ENCODE results near the gene ATP6V0E2. TPM values are rescaled to one million over a fixed set of nuclear protein-coding genes. Genes with fewer than 3 reads are reported as not detected.

The ATP6V0E2 gene
- total RNA-seq (10 to 100 TPM in 1 of 2 donors, 1 to 10 TPM in 1; 8.6 to 23.8 TPM), polyA plus RNA-seq (10 to 100 TPM; 25.1 to 34.8 TPM)
- long read RNA-seq, donor 1, transcript ATP6V0E2-203 (4 exons, 2,722 nt) = major isoform, 22 of 22 reads
- long read RNA-seq, donor 1, partial matches to known transcripts = 0 of 22 reads
- long read RNA-seq, donor 1, other reads (novel, unspliced or antisense) = 0 of 22 reads
- long read RNA-seq, donor 2, partial matches to known transcripts = 0 of 4 reads
- long read RNA-seq, donor 2, other reads (novel, unspliced or antisense) = 0 of 4 reads
- long read RNA-seq, donor 3, partial matches to known transcripts = 0 of 2 reads
- long read RNA-seq, donor 3, other reads (novel, unspliced or antisense) = 0 of 2 reads
- long read RNA-seq, donor 4, partial matches to known transcripts = 0 of 4 reads
- long read RNA-seq, donor 4, other reads (novel, unspliced or antisense) = 0 of 4 reads
- long read RNA-seq, donor 5, transcript ATP6V0E2-203 (4 exons, 2,722 nt) = major isoform, 15 of 16 reads
- long read RNA-seq, donor 5, partial matches to known transcripts = 0 of 16 reads
- long read RNA-seq, donor 5, other reads (novel, unspliced or antisense) = 0 of 16 reads

DNA sequence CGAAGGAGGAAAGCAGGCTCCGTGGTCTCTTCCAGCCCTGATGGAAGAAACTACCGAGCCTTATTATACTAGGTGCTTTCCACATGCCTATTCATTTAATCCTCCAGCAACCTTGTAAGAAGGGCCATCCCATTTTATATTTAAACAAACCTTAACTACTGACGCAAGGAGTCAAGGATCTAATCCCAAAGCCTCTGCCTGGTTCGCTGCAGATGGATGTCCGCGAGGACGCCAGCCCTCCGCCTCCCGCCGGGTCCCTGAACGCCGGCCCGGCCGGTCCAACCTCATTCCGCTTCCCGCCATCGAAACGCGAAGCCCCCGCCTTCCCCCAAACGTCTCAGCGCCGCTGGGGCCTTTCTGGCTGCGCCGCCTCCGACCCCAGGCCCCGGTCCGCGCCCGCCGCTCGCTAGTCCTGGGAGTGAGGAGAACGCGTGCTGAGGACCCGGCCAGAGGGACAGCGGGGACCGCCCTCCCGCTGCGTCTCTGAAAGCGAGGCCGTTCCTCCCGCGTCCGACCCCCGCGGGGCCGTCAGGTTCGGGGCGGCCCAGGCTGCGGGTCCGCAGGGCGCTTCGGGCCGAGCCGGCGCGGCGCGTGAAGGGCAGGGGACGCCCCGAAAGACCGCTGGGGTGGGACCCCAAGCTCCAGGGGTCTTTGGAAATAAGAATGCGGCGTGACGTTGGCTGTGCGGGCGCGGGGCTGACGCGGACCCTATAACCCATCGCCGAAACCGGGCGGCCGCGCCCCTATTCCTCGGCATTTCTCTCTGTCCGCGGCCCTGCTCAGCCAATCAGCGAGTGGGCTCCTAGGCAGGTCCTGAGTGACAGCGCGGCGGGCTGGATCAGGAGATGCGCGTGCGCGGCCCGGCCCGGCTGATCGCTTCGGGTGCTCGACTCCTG lies at the start of gene ATP6V0E2:
Gene ATP6V0E2, plus strand, starts transcription at position 896 of the 896 bp plus-strand sequence. CDS start 97 bp downstream, outside the sequence.
- WGBS, 2 donors = 1% methylated on average over 82 to 93 of the region's 93 CpGs
- ATAC-seq (ENCODE audit: insufficient read depth, low FRiP score) = peak; percentile 94

DNA sequence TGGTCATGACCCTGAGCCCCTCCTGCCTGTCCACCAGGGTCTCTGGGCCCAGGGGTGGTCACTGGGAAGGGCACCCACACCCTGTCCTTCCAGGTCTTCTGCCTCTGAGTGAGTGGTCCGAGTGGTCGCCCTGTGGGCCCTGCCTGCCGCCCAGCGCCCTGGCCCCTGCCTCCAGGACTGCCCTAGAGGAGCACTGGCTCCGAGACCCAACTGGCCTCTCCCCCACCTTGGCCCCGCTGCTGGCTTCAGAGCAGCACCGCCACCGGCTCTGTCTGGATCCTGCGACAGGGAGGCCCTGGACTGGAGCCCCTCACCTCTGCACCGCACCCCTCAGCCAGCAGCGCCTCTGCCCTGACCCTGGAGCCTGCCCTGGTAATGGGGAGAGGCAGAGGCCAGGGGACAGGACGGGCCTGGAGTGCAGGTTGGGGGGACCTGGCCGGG lies 49.4 kb upstream of the ATP6V0E2 start:
- Histone ChIP-seq H3K9me3 (ENCODE audit: control insufficient read depth in 4 of 4, insufficient read depth in 3 of 4, low read length in 3 of 4) (no peaks in the 10 kb centered on the region), H3K4me1 (ENCODE audit: control insufficient read depth in 5 of 5, insufficient read depth in 5 of 5, low read length in 5 of 5) (peaks cover 0 to 11% (median 0%) of the 10 kb centered on the region in 5 donors), H3K4me3 (no peak overlapping the region), H3K36me3 (ENCODE audit: control insufficient read depth in 4 of 4, insufficient read depth in 4 of 4, low read length in 4 of 4) (no peaks in the 10 kb centered on the region), H3K9ac (ENCODE audit: insufficient read depth in 1 of 2, low read length in 2 of 2) (no peak overlapping the region), H3K27ac (ENCODE audit: low read depth in 1 of 2, low read length in 1 of 2) (no peak overlapping the region), H3K27me3 (ENCODE audit: control insufficient read depth in 3 of 3, insufficient read depth in 3 of 3, low read length in 2 of 3) (no peaks in the 10 kb centered on the region)
- TF ChIP-seq, protein P1, sequence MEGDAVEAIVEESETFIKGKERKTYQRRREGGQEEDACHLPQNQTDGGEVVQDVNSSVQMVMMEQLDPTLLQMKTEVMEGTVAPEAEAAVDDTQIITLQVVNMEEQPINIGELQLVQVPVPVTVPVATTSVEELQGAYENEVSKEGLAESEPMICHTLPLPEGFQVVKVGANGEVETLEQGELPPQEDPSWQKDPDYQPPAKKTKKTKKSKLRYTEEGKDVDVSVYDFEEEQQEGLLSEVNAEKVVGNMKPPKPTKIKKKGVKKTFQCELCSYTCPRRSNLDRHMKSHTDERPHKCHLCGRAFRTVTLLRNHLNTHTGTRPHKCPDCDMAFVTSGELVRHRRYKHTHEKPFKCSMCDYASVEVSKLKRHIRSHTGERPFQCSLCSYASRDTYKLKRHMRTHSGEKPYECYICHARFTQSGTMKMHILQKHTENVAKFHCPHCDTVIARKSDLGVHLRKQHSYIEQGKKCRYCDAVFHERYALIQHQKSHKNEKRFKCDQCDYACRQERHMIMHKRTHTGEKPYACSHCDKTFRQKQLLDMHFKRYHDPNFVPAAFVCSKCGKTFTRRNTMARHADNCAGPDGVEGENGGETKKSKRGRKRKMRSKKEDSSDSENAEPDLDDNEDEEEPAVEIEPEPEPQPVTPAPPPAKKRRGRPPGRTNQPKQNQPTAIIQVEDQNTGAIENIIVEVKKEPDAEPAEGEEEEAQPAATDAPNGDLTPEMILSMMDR (IDR thresholded peaks at IDR 0.05; ENCODE audit: control extremely low read depth, extremely low read depth) = no peak
- ATAC-seq (ENCODE audit: insufficient read depth, low FRiP score) (no peak), DNase-seq (no peak)
- 93% methylated on average over 13 of the region's 13 CpGs for WGBS, 2 donors

More for the DNA sequence above, at the start of gene ATP6V0E2:
- Histone ChIP-seq H3K27me3 (ENCODE audit: control insufficient read depth in 3 of 3, insufficient read depth in 3 of 3, low read length in 2 of 3) (no peaks in the 10 kb centered on the region), H3K4me1 (ENCODE audit: control insufficient read depth in 5 of 5, insufficient read depth in 5 of 5, low read length in 5 of 5) (peaks cover 0 to 16% (median 0%) of the 10 kb centered on the region in 5 donors), H3K36me3 (ENCODE audit: control insufficient read depth in 4 of 4, insufficient read depth in 4 of 4, low read length in 4 of 4) (no peaks in the 10 kb centered on the region), H3K27ac (ENCODE audit: low read depth in 1 of 2, low read length in 1 of 2) (peak within 1 kb of the TSS; percentile 85 to 87), H3K4me3 (peak within 1 kb of the TSS; percentile 69), H3K9ac (ENCODE audit: insufficient read depth in 1 of 2, low read length in 2 of 2) (peak within 1 kb of the TSS in 1 of 2 donors; percentile 19), H3K9me3 (ENCODE audit: control insufficient read depth in 4 of 4, insufficient read depth in 3 of 4, low read length in 3 of 4) (no peaks in the 10 kb centered on the region)
- DNase-seq = peak; percentile 92 to 94 (median 94)
- TF ChIP-seq, protein P1 (IDR thresholded peaks at IDR 0.05; ENCODE audit: control extremely low read depth, extremely low read depth) = no peak

GRCh38 chr7:149824748-149825566 lies 48.8 kb upstream of the ATP6V0E2 start:
- Histone ChIP-seq H3K9me3 (ENCODE audit: control insufficient read depth in 4 of 4, insufficient read depth in 3 of 4, low read length in 3 of 4) (no peaks in the 10 kb centered on the region), H3K9ac (ENCODE audit: insufficient read depth in 1 of 2, low read length in 2 of 2) (no peak overlapping the region), H3K4me1 (ENCODE audit: control insufficient read depth in 5 of 5, insufficient read depth in 5 of 5, low read length in 5 of 5) (peaks cover 0 to 11% (median 0%) of the 10 kb centered on the region in 5 donors), H3K27ac (ENCODE audit: low read depth in 1 of 2, low read length in 1 of 2) (no peak overlapping the region), H3K4me3 (no peak overlapping the region), H3K36me3 (ENCODE audit: control insufficient read depth in 4 of 4, insufficient read depth in 4 of 4, low read length in 4 of 4) (no peaks in the 10 kb centered on the region), H3K27me3 (ENCODE audit: control insufficient read depth in 3 of 3, insufficient read depth in 3 of 3, low read length in 2 of 3) (no peaks in the 10 kb centered on the region)
- WGBS, 2 donors = 96% methylated on average over 19 of the region's 19 CpGs
- no peak for DNase-seq
- no peak for ATAC-seq (ENCODE audit: insufficient read depth, low FRiP score)
- TF ChIP-seq, protein P1 (IDR thresholded peaks at IDR 0.05; ENCODE audit: control extremely low read depth, extremely low read depth) = no peak

Data from lung (tissue), 16 donors.